ENCODE results near the gene TMUB2.

TMUB2 gene

DNA sequence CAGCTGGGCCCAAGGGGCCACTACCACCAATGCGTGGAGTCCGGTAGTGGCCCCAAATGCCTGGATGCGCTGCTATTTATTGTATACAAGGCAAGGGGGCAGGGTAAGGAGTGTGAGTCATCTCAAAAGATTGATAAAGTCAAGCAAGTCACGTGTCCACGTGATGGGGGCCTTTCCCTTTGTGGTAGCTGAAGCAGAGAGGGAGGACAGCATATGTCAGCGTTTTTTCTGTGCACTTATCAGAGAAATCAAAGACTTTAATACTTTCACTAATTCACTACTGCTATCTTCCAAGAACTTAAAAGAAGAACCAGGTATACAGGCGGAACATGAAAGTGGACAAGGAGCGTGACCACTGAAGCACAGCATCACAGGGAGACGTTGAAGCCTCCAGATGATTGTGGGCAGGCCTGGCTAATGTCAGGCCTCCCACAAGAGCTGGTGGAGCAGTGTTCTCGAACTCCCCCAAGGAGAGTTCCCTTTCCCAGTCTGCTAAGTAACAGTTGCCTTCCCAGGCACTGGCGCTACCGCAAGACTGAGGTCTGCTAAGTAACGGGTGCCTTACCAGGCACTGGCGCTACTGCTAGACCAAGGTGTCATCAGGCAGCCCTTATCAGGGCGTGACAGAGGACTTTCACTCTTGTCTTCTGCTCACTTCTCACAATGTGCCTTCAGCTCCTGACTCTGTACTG lies 27.1 kb upstream of the TMUB2 start:
- TF ChIP-seq EZH2phosphoT487 (conservative IDR thresholded peaks at IDR 0.05; ENCODE audit: low read length) = no peak
- TF ChIP-seq, protein P1, sequence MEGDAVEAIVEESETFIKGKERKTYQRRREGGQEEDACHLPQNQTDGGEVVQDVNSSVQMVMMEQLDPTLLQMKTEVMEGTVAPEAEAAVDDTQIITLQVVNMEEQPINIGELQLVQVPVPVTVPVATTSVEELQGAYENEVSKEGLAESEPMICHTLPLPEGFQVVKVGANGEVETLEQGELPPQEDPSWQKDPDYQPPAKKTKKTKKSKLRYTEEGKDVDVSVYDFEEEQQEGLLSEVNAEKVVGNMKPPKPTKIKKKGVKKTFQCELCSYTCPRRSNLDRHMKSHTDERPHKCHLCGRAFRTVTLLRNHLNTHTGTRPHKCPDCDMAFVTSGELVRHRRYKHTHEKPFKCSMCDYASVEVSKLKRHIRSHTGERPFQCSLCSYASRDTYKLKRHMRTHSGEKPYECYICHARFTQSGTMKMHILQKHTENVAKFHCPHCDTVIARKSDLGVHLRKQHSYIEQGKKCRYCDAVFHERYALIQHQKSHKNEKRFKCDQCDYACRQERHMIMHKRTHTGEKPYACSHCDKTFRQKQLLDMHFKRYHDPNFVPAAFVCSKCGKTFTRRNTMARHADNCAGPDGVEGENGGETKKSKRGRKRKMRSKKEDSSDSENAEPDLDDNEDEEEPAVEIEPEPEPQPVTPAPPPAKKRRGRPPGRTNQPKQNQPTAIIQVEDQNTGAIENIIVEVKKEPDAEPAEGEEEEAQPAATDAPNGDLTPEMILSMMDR (IDR thresholded peaks at IDR 0.05; ENCODE audit: insufficient read depth, low read length, poor library complexity, severe bottlenecking) = no peak
- no peaks in the 10 kb centered on the region for H3K27me3 ChIP-seq (ENCODE audit: low read length)
- H3K36me3 ChIP-seq (ENCODE audit: low read length) = no peaks in the 10 kb centered on the region
- H3K27ac ChIP-seq (ENCODE audit: low read depth, low read length) = no peak overlapping the region
- no peaks in the 10 kb centered on the region for H3K9me3 ChIP-seq (ENCODE audit: insufficient read depth, low read length)
- H3K79me2 ChIP-seq (ENCODE audit: insufficient read depth, low read length) = no peaks in the 10 kb centered on the region
- H2AFZ ChIP-seq (ENCODE audit: low read depth, low read length, severe bottlenecking) = no peak overlapping the region
- no peaks in the 10 kb centered on the region for H3K9me2 ChIP-seq (replicated peaks; ENCODE audit: insufficient read depth, low read length)
- no peak overlapping the region for H3K9ac ChIP-seq (ENCODE audit: low read length)
- H3K4me2 ChIP-seq (ENCODE audit: low read depth, low read length, poor library complexity, severe bottlenecking) = no peak overlapping the region
- H4K20me1 ChIP-seq (ENCODE audit: low read depth, low read length) = no peaks in the 10 kb centered on the region
- no peaks in the 10 kb centered on the region for H3F3A ChIP-seq (ENCODE audit: insufficient read depth)
- H3K4me3 ChIP-seq (ENCODE audit: insufficient read depth, low read length, poor library complexity, severe bottlenecking) = no peak overlapping the region

- H3K27ac ChIP-seq (ENCODE audit: low read depth, low read length) = no peak overlapping the region
- no peak overlapping the region for H3K4me2 ChIP-seq (ENCODE audit: low read depth, low read length, poor library complexity, severe bottlenecking)
- no peak overlapping the region for H3K9ac ChIP-seq (ENCODE audit: low read length)
- H2AFZ ChIP-seq (ENCODE audit: low read depth, low read length, severe bottlenecking) = no peak overlapping the region
- TF ChIP-seq EZH2phosphoT487 (conservative IDR thresholded peaks at IDR 0.05; ENCODE audit: low read length) = no peak
- TF ChIP-seq, protein P1 (IDR thresholded peaks at IDR 0.05; ENCODE audit: insufficient read depth, low read length, poor library complexity, severe bottlenecking) = no peak
- no peaks in the 10 kb centered on the region for H3K9me3 ChIP-seq (ENCODE audit: insufficient read depth, low read length)
- no peaks in the 10 kb centered on the region for H3K9me2 ChIP-seq (replicated peaks; ENCODE audit: insufficient read depth, low read length)
- no peaks in the 10 kb centered on the region for H4K20me1 ChIP-seq (ENCODE audit: low read depth, low read length)
- no peaks in the 10 kb centered on the region for H3F3A ChIP-seq (ENCODE audit: insufficient read depth)
- H3K27me3 ChIP-seq (ENCODE audit: low read length) = no peaks in the 10 kb centered on the region
- H3K36me3 ChIP-seq (ENCODE audit: low read length) = no peaks in the 10 kb centered on the region
- H3K79me2 ChIP-seq (ENCODE audit: insufficient read depth, low read length) = no peaks in the 10 kb centered on the region
- H3K4me3 ChIP-seq (ENCODE audit: insufficient read depth, low read length, poor library complexity, severe bottlenecking) = no peak overlapping the region
Measured at GRCh38 chr17:44164476-44164875, 22.3 kb upstream of the TMUB2 start.

GRCh38 chr17:44167181-44167861 lies 19.5 kb upstream of the TMUB2 start:
- H3K27ac ChIP-seq (ENCODE audit: low read depth, low read length) = no peak overlapping the region
- H3K9ac ChIP-seq (ENCODE audit: low read length) = no peak overlapping the region
- H3K79me2 ChIP-seq (ENCODE audit: insufficient read depth, low read length) = no peaks in the 10 kb centered on the region
- H3K36me3 ChIP-seq (ENCODE audit: low read length) = no peaks in the 10 kb centered on the region
- no peaks in the 10 kb centered on the region for H3K9me3 ChIP-seq (ENCODE audit: insufficient read depth, low read length)
- H3K4me2 ChIP-seq (ENCODE audit: low read depth, low read length, poor library complexity, severe bottlenecking) = no peak overlapping the region
- no peaks in the 10 kb centered on the region for H3K9me2 ChIP-seq (replicated peaks; ENCODE audit: insufficient read depth, low read length)
- H4K20me1 ChIP-seq (ENCODE audit: low read depth, low read length) = no peaks in the 10 kb centered on the region
- H3F3A ChIP-seq (ENCODE audit: insufficient read depth) = no peaks in the 10 kb centered on the region
- TF ChIP-seq, protein P1 (IDR thresholded peaks at IDR 0.05; ENCODE audit: insufficient read depth, low read length, poor library complexity, severe bottlenecking) = no peak
- no peak for TF ChIP-seq EZH2phosphoT487 (conservative IDR thresholded peaks at IDR 0.05; ENCODE audit: low read length)
- H2AFZ ChIP-seq (ENCODE audit: low read depth, low read length, severe bottlenecking) = no peak overlapping the region
- no peak overlapping the region for H3K4me3 ChIP-seq (ENCODE audit: insufficient read depth, low read length, poor library complexity, severe bottlenecking)
- H3K27me3 ChIP-seq (ENCODE audit: low read length) = no peaks in the 10 kb centered on the region

Data from SU-DHL-6 (cell line).